ENCODE results near the gene ICAM4. TPM values are rescaled to one million over a fixed set of nuclear protein-coding genes. Genes with fewer than 3 reads are reported as not detected.

Gene ICAM4
- total RNA-seq, 1 experiment from 2014 or later, result 0.52 TPM

GRCh38 chr19:10294368-10294697, 7.6 kb downstream of the ICAM4 start:
- POLR2A ChIA-PET (ENCODE audit: unreplicated experiment), result no interaction called here
- DNase-seq, result no peak
- Histone ChIP-seq H3K4me3 (no peak overlapping the region), H3K4me1 (replicated peaks; ENCODE audit: insufficient read depth) (peaks cover 17% of the 10 kb centered on the region), H3K4me2 (no peak overlapping the region), H3K36me3 (ENCODE audit: low read depth) (no peaks in the 10 kb centered on the region), H3K27ac (no peak overlapping the region), H4K20me1 (ENCODE audit: insufficient read depth) (no peaks in the 10 kb centered on the region), H3K27me3 (ENCODE audit: insufficient read depth, low read depth) (no peaks in the 10 kb centered on the region), H3K9me2 (ENCODE audit: insufficient read depth) (no peaks in the 10 kb centered on the region), H3K79me2 (ENCODE audit: low read depth) (no peaks in the 10 kb centered on the region), H3F3A (ENCODE audit: insufficient read depth, low read depth) (peaks cover 7% of the 10 kb centered on the region; the same call in 1 of the 2 replicates), H2AFZ (no peak overlapping the region), H3K9me3 (ENCODE audit: insufficient read depth, low read depth) (no peaks in the 10 kb centered on the region)
- BruUV-seq (replicated peaks), result no TSS peak
- TF ChIP-seq EZH2 (IDR thresholded peaks at IDR 0.05; ENCODE audit: low read depth), result no peak
- TF ChIP-seq, protein P1, sequence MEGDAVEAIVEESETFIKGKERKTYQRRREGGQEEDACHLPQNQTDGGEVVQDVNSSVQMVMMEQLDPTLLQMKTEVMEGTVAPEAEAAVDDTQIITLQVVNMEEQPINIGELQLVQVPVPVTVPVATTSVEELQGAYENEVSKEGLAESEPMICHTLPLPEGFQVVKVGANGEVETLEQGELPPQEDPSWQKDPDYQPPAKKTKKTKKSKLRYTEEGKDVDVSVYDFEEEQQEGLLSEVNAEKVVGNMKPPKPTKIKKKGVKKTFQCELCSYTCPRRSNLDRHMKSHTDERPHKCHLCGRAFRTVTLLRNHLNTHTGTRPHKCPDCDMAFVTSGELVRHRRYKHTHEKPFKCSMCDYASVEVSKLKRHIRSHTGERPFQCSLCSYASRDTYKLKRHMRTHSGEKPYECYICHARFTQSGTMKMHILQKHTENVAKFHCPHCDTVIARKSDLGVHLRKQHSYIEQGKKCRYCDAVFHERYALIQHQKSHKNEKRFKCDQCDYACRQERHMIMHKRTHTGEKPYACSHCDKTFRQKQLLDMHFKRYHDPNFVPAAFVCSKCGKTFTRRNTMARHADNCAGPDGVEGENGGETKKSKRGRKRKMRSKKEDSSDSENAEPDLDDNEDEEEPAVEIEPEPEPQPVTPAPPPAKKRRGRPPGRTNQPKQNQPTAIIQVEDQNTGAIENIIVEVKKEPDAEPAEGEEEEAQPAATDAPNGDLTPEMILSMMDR (conservative IDR thresholded peaks at IDR 0.05), result no peak
- CTCF ChIA-PET, result no interaction called here
- intact Hi-C loops (cut with micrococcal nuclease; ENCODE audit: unreplicated experiment), result no loop called here

DNA sequence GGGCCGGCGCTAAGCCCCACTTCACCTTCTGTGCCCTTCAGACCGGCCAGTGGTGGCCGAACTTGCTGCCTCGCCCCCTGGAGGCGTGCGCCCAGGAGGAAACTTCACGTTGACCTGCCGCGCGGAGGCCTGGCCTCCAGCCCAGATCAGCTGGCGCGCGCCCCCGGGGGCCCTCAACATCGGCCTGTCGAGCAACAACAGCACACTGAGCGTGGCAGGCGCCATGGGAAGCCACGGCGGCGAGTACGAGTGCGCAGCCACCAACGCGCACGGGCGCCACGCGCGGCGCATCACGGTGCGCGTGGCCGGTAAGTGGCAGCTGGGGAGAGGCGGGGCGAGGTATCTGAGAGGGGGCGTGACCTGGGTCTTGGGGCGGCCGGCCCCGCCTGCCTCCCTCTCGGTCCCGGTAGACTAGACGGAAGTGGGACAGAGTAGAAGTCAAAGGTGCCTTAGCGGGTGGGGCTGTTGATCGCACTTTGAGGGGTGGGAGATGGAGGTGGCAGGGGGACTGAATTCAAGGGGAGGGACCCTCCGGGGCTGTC, 8.6 kb downstream of the ICAM4 start:
- Histone ChIP-seq H3K79me2 (ENCODE audit: low read depth) (no peaks in the 10 kb centered on the region), H3K4me2 (no peak overlapping the region), H4K20me1 (ENCODE audit: insufficient read depth) (no peaks in the 10 kb centered on the region), H3K9me2 (ENCODE audit: insufficient read depth) (no peaks in the 10 kb centered on the region), H3K4me3 (no peak overlapping the region), H3K4me1 (replicated peaks; ENCODE audit: insufficient read depth) (peaks cover 14% of the 10 kb centered on the region), H3K36me3 (ENCODE audit: low read depth) (no peaks in the 10 kb centered on the region), H3K27ac (no peak overlapping the region), H3F3A (ENCODE audit: insufficient read depth, low read depth) (peaks cover 7% of the 10 kb centered on the region; the same call in 1 of the 2 replicates), H3K27me3 (ENCODE audit: insufficient read depth, low read depth) (no peaks in the 10 kb centered on the region), H2AFZ (no peak overlapping the region), H3K9me3 (ENCODE audit: insufficient read depth, low read depth) (no peaks in the 10 kb centered on the region)
- BruUV-seq (replicated peaks), result no TSS peak
- POLR2A ChIA-PET (ENCODE audit: unreplicated experiment), result no interaction called here
- CTCF ChIA-PET, result no interaction called here
- TF ChIP-seq, protein P1 (conservative IDR thresholded peaks at IDR 0.05), result no peak
- TF ChIP-seq EZH2 (IDR thresholded peaks at IDR 0.05; ENCODE audit: low read depth), result no peak
- intact Hi-C loops (cut with micrococcal nuclease; ENCODE audit: unreplicated experiment), result no loop called here
- no peak for DNase-seq

GRCh38 chr19:10295847-10296591, 9.3 kb downstream of the ICAM4 start:
- H2AFZ ChIP-seq, result no peak overlapping the region
- BruUV-seq (replicated peaks), result no TSS peak
- no peak overlapping the region for H3K4me2 ChIP-seq
- peaks cover 8% of the 10 kb centered on the region; the same call in 1 of the 2 replicates for H3K4me1 ChIP-seq (replicated peaks; ENCODE audit: insufficient read depth)
- peaks cover 7% of the 10 kb centered on the region; the same call in 1 of the 2 replicates for H3F3A ChIP-seq (ENCODE audit: insufficient read depth, low read depth)
- ChIA-PET POLR2A (ENCODE audit: unreplicated experiment) (no interaction called here), CTCF (no interaction called here)
- H3K9me2 ChIP-seq (ENCODE audit: insufficient read depth), result no peaks in the 10 kb centered on the region
- no peak overlapping the region for H3K27ac ChIP-seq
- H3K36me3 ChIP-seq (ENCODE audit: low read depth), result no peaks in the 10 kb centered on the region
- intact Hi-C loops (cut with micrococcal nuclease; ENCODE audit: unreplicated experiment), result no loop called here
- H3K9me3 ChIP-seq (ENCODE audit: insufficient read depth, low read depth), result no peaks in the 10 kb centered on the region
- TF ChIP-seq, protein P1 (conservative IDR thresholded peaks at IDR 0.05), result no peak
- no peak for TF ChIP-seq EZH2 (IDR thresholded peaks at IDR 0.05; ENCODE audit: low read depth)
- no peaks in the 10 kb centered on the region for H3K79me2 ChIP-seq (ENCODE audit: low read depth)
- no peaks in the 10 kb centered on the region for H4K20me1 ChIP-seq (ENCODE audit: insufficient read depth)
- H3K4me3 ChIP-seq, result no peak overlapping the region
- DNase-seq, result no peak
- H3K27me3 ChIP-seq (ENCODE audit: insufficient read depth, low read depth), result no peaks in the 10 kb centered on the region
